Gastroesophageal sphincter (tissue), 3 donors: ENCODE results near the gene AXIN1.
"Not testable (repeated sequence)": the region's sequence is repeated elsewhere in the genome, so short reads cannot be mapped to it uniquely, and the experiment has no call there.

ENCODE experiments used
- CTCF ChIP-seq, 4 experiments: fragments of 200-600 bp in 2 of 4; fragments of 450-650 bp in 2 of 4; sonication (generic) in 1 of 4; IDR thresholded peaks; one replicate each; pipeline ENCODE4 v1.5.1; 2017 to 2019; ENCODE audit warnings: antibody characterized with exemption in 4 of 4, mild to moderate bottlenecking in 2 of 4, moderate library complexity in 2 of 4
- EP300 ChIP-seq: sonication (generic); formaldehyde crosslinking; IDR thresholded peaks from one replicate; pipeline ENCODE4 v1.6.1; 2017; ENCODE audit warnings: antibody characterized with exemption, mild to moderate bottlenecking
- POLR2A ChIP-seq, 2 donors: fragments of 450-650 bp; IDR thresholded peaks; one replicate each; pipeline ENCODE4 v1.6.1; 2017; ENCODE audit warnings: antibody characterized with exemption in 2 of 2, mild to moderate bottlenecking in 2 of 2, moderate library complexity in 1 of 2

GRCh38 chr16:341095-341973 is 11.2 kb downstream of the AXIN1 start:
- not testable (repeated sequence) for TF ChIP-seq EP300; POLR2A (IDR thresholded peaks at IDR 0.05); CTCF (IDR thresholded peaks at IDR 0.05)
